Stimulated activated naive CD8-positive, alpha-beta T cell treated with anti-CD3 and anti-CD28 coated beads, Interleukin-15, Interleukin-2, amounts not matched to agents 100 U/mL and 50 U/mL, for 24 hours (primary cell): ENCODE results near the gene LYL1.

ENCODE experiments used
- ATAC-seq: fragments of 150-1000 bp; cut with Tn5 transposase; one replicate; pipeline ENCODE4 v1.10.0; 2021
- DNase-seq: peaks from one replicate; pipeline ENCODE4 v3.0.0; 2021

Gene LYL1

GRCh38 chr19:13129384-13129783 is 26.7 kb upstream of the LYL1 start:
- DNase-seq: no peak
- no peak for ATAC-seq

- no peak for ATAC-seq
These were observed 25.9 kb upstream of the LYL1 start for GRCh38 chr19:13128583-13128982.

GRCh38 chr19:13127811-13128575 is 25.3 kb upstream of the LYL1 start:
- no peak for DNase-seq
- ATAC-seq: no peak

More at GRCh38 chr19:13128583-13128982, 25.9 kb upstream of the LYL1 start:
- no peak for DNase-seq

GRCh38 chr19:13127051-13127450 is 24.4 kb upstream of the LYL1 start:
- ATAC-seq (no peak), DNase-seq (no peak)

DNA sequence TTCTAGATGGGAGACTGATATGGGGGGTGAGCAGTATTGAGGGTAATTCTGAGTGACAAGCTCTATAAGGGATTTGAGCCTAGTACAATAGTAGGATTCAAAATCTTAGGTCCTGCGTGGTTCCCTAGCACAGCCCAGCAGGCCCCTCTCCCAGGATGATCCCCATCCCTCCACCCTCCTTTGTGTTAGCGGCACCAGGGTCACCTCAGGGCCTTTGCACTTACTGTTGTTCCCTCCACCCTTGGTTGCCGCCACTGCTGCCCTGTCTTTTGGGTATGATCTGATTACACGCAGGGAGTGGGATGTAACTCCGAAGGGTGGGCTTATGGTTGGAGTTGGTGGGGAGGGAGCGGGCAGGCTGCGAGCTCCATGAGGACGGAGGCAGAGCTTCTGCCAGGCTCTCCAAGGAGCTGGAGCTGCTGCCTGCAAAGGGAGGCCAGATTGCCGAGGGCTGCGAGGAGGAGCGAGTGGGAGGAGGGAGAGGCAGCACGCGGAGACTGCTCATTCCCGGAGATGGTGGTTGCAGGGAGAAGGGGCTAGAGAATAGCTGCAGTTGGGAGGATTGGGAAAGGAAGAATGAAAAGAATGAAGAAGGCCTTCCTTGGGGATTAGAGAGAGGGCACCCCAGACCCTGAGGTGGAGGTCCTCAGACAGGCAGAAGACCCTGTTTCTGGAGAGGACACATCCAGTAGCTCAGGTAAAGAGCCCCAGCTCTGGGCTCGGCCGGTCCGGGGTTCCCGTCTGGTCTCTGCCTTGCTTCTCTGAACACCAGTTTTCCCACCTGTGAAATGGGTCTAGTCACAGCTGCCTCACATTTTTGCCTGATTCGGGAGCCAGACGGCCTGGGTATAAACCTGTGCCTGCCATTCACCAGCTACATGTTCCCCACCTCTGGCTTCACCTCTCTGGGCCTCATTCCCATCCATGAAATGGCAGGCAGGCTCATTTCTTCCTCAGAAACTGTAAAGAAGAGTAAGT is 20.6 kb upstream of the LYL1 start:
- ATAC-seq (no peak), DNase-seq (no peak)

- ATAC-seq: peak; percentile 2
- DNase-seq: peak; percentile 43
These were observed 19.7 kb upstream of the LYL1 start for GRCh38 chr19:13122275-13122878.

DNA sequence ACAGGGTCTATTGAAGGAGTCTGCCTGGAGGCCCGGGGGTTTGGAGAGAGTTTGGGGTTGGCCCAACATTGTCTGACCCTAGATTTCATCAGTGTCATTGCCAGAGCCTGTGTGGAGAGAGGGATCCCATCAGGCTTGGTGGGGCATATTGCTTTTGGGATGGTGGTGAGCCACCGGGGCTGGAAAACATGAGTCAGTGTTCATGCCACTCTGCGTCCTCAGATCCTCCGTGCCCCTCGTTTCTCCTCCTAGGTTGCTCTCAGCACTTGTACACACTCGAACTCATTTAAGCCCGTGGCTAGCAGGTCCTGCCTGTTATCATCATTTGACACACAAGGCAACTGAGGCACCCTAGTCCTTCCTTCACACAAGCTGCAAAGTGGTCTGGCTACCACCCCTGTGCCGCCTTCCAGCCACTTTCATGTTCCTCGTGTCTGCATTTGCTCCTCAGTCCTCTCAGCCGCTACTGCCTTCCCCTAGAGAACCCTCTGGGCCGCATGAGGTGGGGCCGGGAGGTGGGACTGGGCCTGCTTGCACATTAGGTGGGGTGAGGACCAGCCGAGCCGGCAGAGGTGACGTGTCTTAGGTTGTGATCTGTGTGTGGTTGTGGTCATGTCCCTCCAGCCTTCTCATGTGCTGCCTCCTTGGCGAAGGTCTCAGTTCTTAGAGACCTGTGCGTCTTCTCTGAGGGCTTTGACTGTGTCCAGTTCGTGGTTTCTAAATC is 19.1 kb upstream of the LYL1 start:
- DNase-seq (peak; percentile 51), ATAC-seq (peak; percentile 6)

DNA sequence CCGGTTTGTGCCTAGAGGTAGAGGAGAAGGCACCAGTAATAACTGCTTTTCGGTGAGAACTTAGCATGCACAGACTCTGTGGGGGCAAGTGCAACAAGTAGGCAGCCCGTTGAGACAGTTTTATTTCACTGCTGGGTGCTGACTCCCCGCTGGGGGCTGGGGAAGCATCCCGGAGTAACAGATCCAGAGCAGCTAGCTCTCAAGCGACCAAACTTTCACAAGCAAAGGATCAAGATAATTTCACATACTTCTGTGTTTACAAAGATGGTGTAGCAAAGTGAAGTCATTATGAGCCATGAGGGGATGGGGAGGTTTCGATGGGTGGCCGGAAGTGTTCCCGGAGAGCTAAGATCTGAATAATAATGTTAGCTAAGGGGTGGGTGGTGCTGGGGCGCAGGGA is 18.2 kb upstream of the LYL1 start:
- ATAC-seq: no peak
- no peak for DNase-seq

GRCh38 chr19:13120031-13120430 is 17.4 kb upstream of the LYL1 start:
- DNase-seq: no peak
- ATAC-seq: no peak

- no peak for DNase-seq
- ATAC-seq: no peak
These were observed 17.0 kb upstream of the LYL1 start for GRCh38 chr19:13119627-13120026.

DNA sequence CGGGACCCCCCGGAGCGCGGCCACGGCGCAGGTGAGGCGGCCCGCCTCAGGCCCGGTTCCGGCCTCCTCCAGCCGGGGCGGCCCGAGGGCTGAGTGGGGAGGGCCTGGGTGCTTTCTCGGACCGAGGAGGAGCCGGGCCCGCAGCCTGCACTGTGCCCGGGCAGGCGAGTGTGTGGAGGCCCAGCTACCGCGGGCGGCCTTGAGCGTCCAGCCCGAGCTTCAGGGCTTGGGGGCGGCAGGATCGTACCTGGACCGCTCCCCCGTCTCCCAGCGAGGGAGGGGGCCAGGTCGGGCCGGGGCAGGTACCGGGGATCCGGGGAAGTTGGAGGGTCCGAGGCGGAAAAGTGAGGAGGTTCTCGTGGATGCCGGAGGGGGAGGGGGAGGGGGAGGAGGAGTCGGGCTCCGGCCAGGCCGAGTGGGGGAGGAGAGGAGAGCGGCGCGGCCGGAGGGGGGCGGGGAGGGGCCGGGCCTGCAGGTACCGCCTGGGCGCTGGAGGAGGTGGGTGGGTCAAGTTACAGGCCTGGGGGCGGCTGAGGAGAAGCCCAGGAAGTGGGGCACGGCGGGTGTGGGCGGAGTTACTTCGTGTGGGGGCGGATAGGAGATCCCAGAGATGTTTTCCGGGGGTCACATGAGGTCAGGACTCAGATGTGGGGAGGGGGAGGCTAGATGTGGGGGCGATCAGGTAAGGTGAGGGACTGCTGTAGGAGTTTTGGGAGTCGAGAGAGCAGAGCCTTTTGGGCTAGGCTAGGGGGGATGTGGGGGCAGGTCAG is 16.0 kb upstream of the LYL1 start:
- ATAC-seq (peak; percentile 2), DNase-seq (peak; percentile 62)

- ATAC-seq: peak; percentile 88
- DNase-seq: peak; percentile 94
These were observed 15.2 kb upstream of the LYL1 start, which contains the start of gene NACC1 for GRCh38 chr19:13117772-13118423. TSS of gene NACC1 (plus strand) at chr19:13118264. CDS start at chr19:13135208, 16,944 bp downstream.

- DNase-seq (no peak), ATAC-seq (peak; percentile 0)
These were observed 14.6 kb upstream of the LYL1 start for GRCh38 chr19:13117176-13117771.

DNA sequence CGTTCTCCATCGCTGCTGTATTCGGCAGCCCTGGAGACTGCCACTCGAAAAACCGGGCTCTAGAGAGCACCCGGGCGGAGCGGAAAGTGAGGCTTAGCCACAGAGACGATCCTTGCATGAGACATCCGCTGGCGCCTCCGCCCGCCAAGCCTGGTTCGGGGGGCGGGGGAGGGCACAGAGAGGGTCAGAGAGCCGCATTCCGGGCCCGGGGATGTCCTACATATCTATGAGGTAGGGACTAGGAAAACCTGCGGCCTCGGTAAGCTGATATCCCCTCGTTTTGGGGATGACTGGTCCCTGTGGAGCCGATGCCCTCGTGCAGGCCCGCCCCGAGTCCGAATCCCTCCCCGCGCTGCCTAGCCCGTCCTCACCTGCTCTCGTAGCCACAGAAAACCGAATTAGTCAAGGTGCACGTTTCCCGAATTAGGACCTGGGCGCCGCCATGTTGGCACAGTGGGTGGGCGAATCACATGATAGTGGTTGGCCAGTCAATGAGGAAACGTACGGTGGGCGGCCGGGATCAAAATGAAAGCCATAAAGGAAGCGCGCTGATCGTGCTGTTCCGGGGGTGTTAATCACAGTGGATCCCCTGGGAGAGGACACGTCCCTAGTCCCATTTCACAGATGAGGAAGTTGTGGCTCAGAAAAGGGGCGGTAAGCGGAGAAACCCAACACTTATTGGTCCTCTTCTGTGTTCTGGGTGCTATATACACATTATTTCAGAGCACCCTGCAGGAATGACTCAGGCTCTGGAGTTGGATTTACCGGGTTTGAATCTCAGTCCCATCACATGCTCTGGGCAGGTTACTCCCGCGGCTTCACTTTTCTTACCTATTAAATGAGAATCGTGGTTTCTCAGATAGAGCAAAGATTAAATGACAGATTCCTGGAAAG is 13.9 kb upstream of the LYL1 start, which contains the start of gene TRMT1:
Gene TRMT1 (minus strand): TSS at position 459 of the 894 bp plus-strand sequence. CDS start 341 bp downstream, at position 118.
- ATAC-seq: peak; percentile 51
- peak; percentile 94 for DNase-seq

DNA sequence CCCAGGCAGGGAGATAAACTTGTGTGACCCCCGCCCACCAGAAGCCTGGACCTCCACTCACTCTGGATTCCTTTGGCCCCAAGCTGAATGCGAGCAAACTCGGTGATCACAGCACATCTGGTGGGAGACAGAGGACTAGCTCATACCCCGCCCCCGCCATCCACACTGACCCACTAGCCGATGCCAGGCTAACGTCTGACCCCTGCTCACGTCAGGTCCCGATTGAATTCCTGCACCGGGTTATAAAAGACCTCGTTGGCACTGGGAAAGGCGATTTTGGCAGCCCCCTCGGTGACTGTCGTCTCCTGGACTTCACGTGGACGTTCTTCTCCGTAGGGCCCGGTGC is 13.3 kb upstream of the LYL1 start:
- DNase-seq (no peak), ATAC-seq (no peak)

GRCh38 chr19:13112555-13112954 is 9.9 kb upstream of the LYL1 start:
- DNase-seq (no peak), ATAC-seq (no peak)

GRCh38 chr19:13110099-13110610 is 7.5 kb upstream of the LYL1 start:
- ATAC-seq (no peak), DNase-seq (no peak)

- DNase-seq (no peak), ATAC-seq (no peak)
These were observed 6.9 kb upstream of the LYL1 start for GRCh38 chr19:13109361-13110098.
